HCT116 (cell line): ENCODE measurements around the gene TMEM128. TPM values are rescaled to one million over a fixed set of nuclear protein-coding genes. Genes with fewer than 3 reads are reported as not detected.

Experiments
- ATAC-seq: fragments of 200-7000 bp; cut with Tn5 transposase; 2 replicates; pipeline ENCODE4 v1.9.1; 2020; ENCODE audit warnings: mild to moderate bottlenecking, moderate library complexity
- BruUV-seq: library from RNA; stranded (reverse); fragments of 400-500 nt; replicated peaks from 2 replicates; lab custom pipeline; 2021; lab: Mats Ljungman, UMichigan
- CTCF ChIA-PET: fragments of 300-600 bp; sonication (Branson Sonifier 250); formaldehyde crosslinking; loops from one replicate; lab custom pipeline; 2021; ENCODE audit warnings: antibody characterized with exemption; lab: Charles Lee
- POLR2A ChIA-PET: fragments of 300-600, 350-600 bp; sonication (Branson Sonifier 250); formaldehyde crosslinking; loops from one replicate; lab custom pipeline; 2021; ENCODE audit warnings: antibody characterized with exemption; lab: Charles Lee
- RAD21 ChIA-PET, 2 experiments: fragments of 300-600 bp; sonication (Branson Sonifier 250); formaldehyde crosslinking; loops; one replicate each; lab custom pipeline; 2023; ENCODE audit warnings: low total read pairs in 2 of 2; ENCODE audit not compliant: uncharacterized antibody in 2 of 2, unreplicated experiment in 2 of 2, low non-redundant PET in 1 of 2; lab: Charles Lee
- DNase-seq: peaks from one replicate; pipeline ENCODE4 v3.0.0-alpha.2; 2010; ENCODE audit warnings: low read depth, low spot score
- H2AFZ ChIP-seq: fragments of 200-600 bp; shearing (Covaris generic), sonication (generic); 2 replicates; pipeline ENCODE4 v1.6.1; 2017; ENCODE audit warnings: low read depth, mixed run types, mixed read lengths, antibody characterized with exemption, low read length; ENCODE audit not compliant: poor library complexity, severe bottlenecking
- H3K27ac ChIP-seq: 2 replicates; pipeline ENCODE4 v1.5.1; 2012; ENCODE audit warnings: low read depth, low read length
- H3K27me3 ChIP-seq: fragments of 200-600 bp; sonication (generic); 2 replicates; pipeline ENCODE4 v1.6.1; 2016; ENCODE audit warnings: mixed run types, low read length, mixed read lengths; ENCODE audit not compliant: insufficient read depth
- H3K36me3 ChIP-seq, 2 experiments: fragments of 200-500 bp in 1 of 2; fragments of 200-600 bp in 1 of 2; sonication (Bioruptor generic) in 1 of 2; sonication (generic) in 1 of 2; 2 replicates each; pipeline versions ENCODE4 v1.5.1 to v1.6.1; 2014 to 2016; ENCODE audit warnings: low read length in 2 of 2, inconsistent platforms in 1 of 2, mixed read lengths in 1 of 2, mixed run types in 1 of 2; ENCODE audit not compliant: insufficient read depth in 2 of 2, control insufficient read depth in 1 of 2
- H3K4me1 ChIP-seq, 2 experiments: fragments of 200-600 bp in 1 of 2; sonication (generic) in 1 of 2; 2 replicates each; pipeline versions ENCODE4 v1.5.1 to v1.6.1; 2012 to 2017; ENCODE audit warnings: low read length in 2 of 2, inconsistent platforms in 1 of 2, mild to moderate bottlenecking in 1 of 2, mixed read lengths in 1 of 2, mixed run types in 1 of 2, moderate library complexity in 1 of 2; ENCODE audit not compliant: insufficient read depth in 2 of 2, control insufficient read depth in 1 of 2
- H3K4me2 ChIP-seq: fragments of 200-600 bp; sonication (generic); 2 replicates; pipeline ENCODE4 v1.6.1; 2017; ENCODE audit warnings: mixed run types, low read length, mixed read lengths
- H3K4me3 ChIP-seq, 2 experiments: fragments of 200-600 bp in 1 of 2; sonication (generic) in 1 of 2; replicated peaks in 1 of 2; 2 replicates each; pipeline ENCODE4 v1.5.1; 2011 to 2016; ENCODE audit warnings: low read length in 2 of 2, control low read depth in 1 of 2, low read depth in 1 of 2, mild to moderate bottlenecking in 1 of 2, mixed read lengths in 1 of 2, mixed run types in 1 of 2
- H3K79me2 ChIP-seq: fragments of 200-600 bp; sonication (generic); 2 replicates; pipeline ENCODE4 v1.6.1; 2017; ENCODE audit warnings: mild to moderate bottlenecking, mixed run types, low read length, moderate library complexity, mixed read lengths; ENCODE audit not compliant: insufficient read depth
- H3K9ac ChIP-seq: fragments of 200-600 bp; sonication (generic); 2 replicates; pipeline ENCODE4 v1.6.1; 2016; ENCODE audit warnings: low read length, mixed read lengths
- H3K9me2 ChIP-seq: fragments of 200-600 bp; sonication (generic), shearing (Covaris generic); 2 replicates; pipeline ENCODE4 v1.6.1; 2017; ENCODE audit warnings: mixed run types, mild to moderate bottlenecking, moderate library complexity; ENCODE audit not compliant: insufficient read depth
- H3K9me3 ChIP-seq, 2 experiments: fragments of 200-500 bp in 1 of 2; fragments of 200-600 bp in 1 of 2; sonication (Bioruptor generic) in 1 of 2; sonication (generic) in 1 of 2; 2 replicates each; pipeline ENCODE4 v1.6.1; 2014 to 2017; ENCODE audit warnings: low read length in 2 of 2, mixed read lengths in 2 of 2, inconsistent platforms in 1 of 2, low read depth in 1 of 2, mild to moderate bottlenecking in 1 of 2, mixed run types in 1 of 2, moderate library complexity in 1 of 2; ENCODE audit not compliant: control insufficient read depth in 1 of 2, insufficient read depth in 1 of 2
- H4K20me1 ChIP-seq: fragments of 200-600 bp; sonication (generic), shearing (Covaris generic); 2 replicates; pipeline ENCODE4 v1.6.1; 2017; ENCODE audit warnings: mixed run types, mild to moderate bottlenecking, moderate library complexity; ENCODE audit not compliant: insufficient read depth
- CBX3 ChIP-seq: IDR thresholded peaks from 2 replicates; pipeline ENCODE4 v1.6.1; 2012; ENCODE audit warnings: low read depth
- CEBPB ChIP-seq: IDR thresholded peaks from 2 replicates; pipeline ENCODE4 v1.6.1; 2012; ENCODE audit warnings: low read depth
- EGR1 ChIP-seq: IDR thresholded peaks from 2 replicates; pipeline ENCODE4 v1.6.1; 2012; ENCODE audit warnings: low read depth
- ELF1 ChIP-seq: IDR thresholded peaks from 2 replicates; pipeline ENCODE4 v1.6.1; 2012; ENCODE audit warnings: low read depth, borderline replicate concordance
- EZH2 ChIP-seq: fragments of 200-600 bp; sonication (generic); IDR thresholded peaks from 2 replicates; pipeline ENCODE4 v1.6.1; 2017; ENCODE audit warnings: antibody characterized with exemption, mixed run types
- EZH2phosphoT487 ChIP-seq: fragments of 200-600 bp; IDR thresholded peaks from 2 replicates; pipeline ENCODE4 v1.6.1; 2018; ENCODE audit warnings: antibody characterized with exemption, borderline replicate concordance
- MAX ChIP-seq: IDR thresholded peaks from 2 replicates; pipeline ENCODE4 v1.6.1; 2012
- POLR2A ChIP-seq: IDR thresholded peaks from 2 replicates; pipeline ENCODE4 v1.7.0; 2011; ENCODE audit warnings: borderline replicate concordance; ENCODE audit not compliant: insufficient read depth, insufficient read length; ENCODE audit errors: extremely low read depth
- POLR2AphosphoS5 ChIP-seq: IDR thresholded peaks from 2 replicates; pipeline ENCODE4 v1.6.1; 2011; ENCODE audit warnings: mild to moderate bottlenecking, low read depth, low read length, moderate library complexity
- RAD21 ChIP-seq: IDR thresholded peaks from 2 replicates; pipeline ENCODE4 v1.6.1; 2012; ENCODE audit warnings: low read depth, mild to moderate bottlenecking
- SP1 ChIP-seq: IDR thresholded peaks from 2 replicates; pipeline ENCODE4 v1.6.1; 2012; ENCODE audit warnings: low read depth
- SRF ChIP-seq: IDR thresholded peaks from 2 replicates; pipeline ENCODE4 v1.6.1; 2012; ENCODE audit warnings: low read depth
- YY1 ChIP-seq: IDR thresholded peaks from 2 replicates; pipeline ENCODE4 v1.6.1; 2011; ENCODE audit warnings: low read length, low read depth, moderate library complexity, mild to moderate bottlenecking; ENCODE audit not compliant: insufficient replicate concordance; ENCODE audit errors: extremely low read depth
- ZBTB33 ChIP-seq: IDR thresholded peaks from 2 replicates; pipeline ENCODE4 v1.6.1; 2011; ENCODE audit warnings: mild to moderate bottlenecking, low read length, moderate library complexity; ENCODE audit not compliant: insufficient replicate concordance; ENCODE audit errors: extremely low read depth
- ZFX ChIP-seq: fragments of 450-650 bp; IDR thresholded peaks from 2 replicates; pipeline ENCODE4 v1.6.1; 2017
- ZNF274 ChIP-seq: fragments of 200-500 bp; sonication (Bioruptor generic); IDR thresholded peaks from 2 replicates; pipeline ENCODE4 v1.6.1; 2014; ENCODE audit warnings: mild to moderate bottlenecking, low read depth, low read length, inconsistent platforms
- intact Hi-C: fragments of 100-400 bp; cut with micrococcal nuclease; formaldehyde crosslinking; loops from 2 replicates; pipeline ENCODE4 v1.10.0; 2022
- total RNA-seq: library from RNA; stranded (reverse); gene quantifications from one replicate; pipeline ENCODE4 v1.2.1, GENCODE V29; 2021; ENCODE audit not compliant: unreplicated experiment
- TF ChIP-seq, protein P1 (sequence below): IDR thresholded peaks from 2 replicates; pipeline ENCODE4 v1.6.1; 2012

TMEM128 gene
- total RNA-seq, 1 experiment from 2014 or later, result 19.5 TPM

- Histone ChIP-seq H3K4me1 (peaks cover 3 to 21% of the 10 kb centered on the region in 2 experiments; a peak in 3 of 4 replicates), H4K20me1 (no peaks in the 10 kb centered on the region), H3K36me3 (peaks cover 7 to 23% of the 10 kb centered on the region in 2 experiments; a peak in 2 of 4 replicates), H3K27ac (peak overlapping the region; percentile 39), H3K4me2 (peak overlapping the region; percentile 82), H3K79me2 (peaks cover 74% of the 10 kb centered on the region), H2AFZ (no peak overlapping the region), H3K9me2 (no peaks in the 10 kb centered on the region), H3K4me3 (peak overlapping the region; percentile 93 to 99), H3K9ac (peak overlapping the region; percentile 95), H3K9me3 (no peaks in the 10 kb centered on the region), H3K27me3 (no peaks in the 10 kb centered on the region)
- ChIA-PET RAD21 (no interaction called here), POLR2A (no interaction called here), CTCF (interaction anchor here (1.2 kb wide), 1 partner anchor 29 kb away, joined by 3 read pairs; no protein-coding TSS in a partner anchor)
- BruUV-seq, result TSS peak; percentile 64
- ATAC-seq (peak; percentile 32), DNase-seq (no peak)
- intact Hi-C loops, result no loop called here
- TF ChIP-seq ZNF274 (no peak), SP1 (no peak), CEBPB (no peak), EZH2 (no peak), CBX3 (no peak), SRF (no peak), ZFX (no peak), MAX (no peak), ELF1 (no peak), EZH2phosphoT487 (no peak)
- TF ChIP-seq, protein P1, sequence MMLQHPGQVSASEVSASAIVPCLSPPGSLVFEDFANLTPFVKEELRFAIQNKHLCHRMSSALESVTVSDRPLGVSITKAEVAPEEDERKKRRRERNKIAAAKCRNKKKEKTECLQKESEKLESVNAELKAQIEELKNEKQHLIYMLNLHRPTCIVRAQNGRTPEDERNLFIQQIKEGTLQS, result no peak
Observed at GRCh38 chr4:4289597-4289940, 41.5 kb upstream of the TMEM128 start.

GRCh38 chr4:4289055-4289454 lies 41.0 kb upstream of the TMEM128 start:
- no peak for DNase-seq
- H3K36me3 ChIP-seq, result peaks cover 12 to 28% of the 10 kb centered on the region in 2 experiments; a peak in 3 of 4 replicates
- H2AFZ ChIP-seq, result no peak overlapping the region
- H3K4me1 ChIP-seq, result peaks cover 3 to 21% of the 10 kb centered on the region in 2 experiments; a peak in 3 of 4 replicates
- intact Hi-C loops, result no loop called here
- H3K9me2 ChIP-seq, result no peaks in the 10 kb centered on the region
- ChIA-PET POLR2A (no interaction called here), CTCF (no interaction called here), RAD21 (no interaction called here)
- H3K4me3 ChIP-seq, result peak overlapping the region; percentile 93 to 99
- H3K9me3 ChIP-seq, result no peaks in the 10 kb centered on the region
- no peaks in the 10 kb centered on the region for H4K20me1 ChIP-seq
- H3K27ac ChIP-seq, result no peak overlapping the region
- H3K9ac ChIP-seq, result peak overlapping the region; percentile 95
- H3K27me3 ChIP-seq, result no peaks in the 10 kb centered on the region
- H3K79me2 ChIP-seq, result peaks cover 80% of the 10 kb centered on the region
- peak overlapping the region; percentile 82 for H3K4me2 ChIP-seq
- ATAC-seq, result no peak
- BruUV-seq, result no TSS peak
- TF ChIP-seq ZBTB33 (no peak), ZFX (no peak), POLR2A (no peak), POLR2AphosphoS5 (no peak), YY1 (no peak), RAD21 (no peak), SRF (no peak), EGR1 (no peak)
- TF ChIP-seq, protein P1, result no peak
